CD4-positive, CD25-positive, alpha-beta regulatory T cell (primary cell): Measurements from ENCODE around the gene PKD1. TPM values are rescaled to one million over a fixed set of nuclear protein-coding genes. Genes with fewer than 3 reads are reported as not detected.

Source experiments
- ATAC-seq, 2 donors: fragments of 150-1000 bp; cut with Tn5 transposase; one replicate each; pipeline ENCODE4 v1.10.0; 2021; ENCODE audit warnings: low read depth in 2 of 2, moderate number of reproducible peaks in 2 of 2, moderate library complexity in 1 of 2
- DNase-seq, 3 donors: peaks; one replicate each; pipeline versions ENCODE4 v3.0.0 to v3.0.0-alpha.2; 2012 to 2022; ENCODE audit warnings: mixed read lengths in 1 of 3
- H3K27ac ChIP-seq: one replicate; pipeline ENCODE4 v1.7.0; 2013; ENCODE audit warnings: mild to moderate bottlenecking, low read length; ENCODE audit not compliant: insufficient read depth, poor library complexity, severe bottlenecking
- H3K27me3 ChIP-seq: one replicate; pipeline ENCODE4 v1.7.0; 2013; ENCODE audit warnings: low read length; ENCODE audit not compliant: control insufficient read depth, insufficient read depth
- H3K36me3 ChIP-seq: one replicate; pipeline ENCODE4 v1.7.0; 2013; ENCODE audit warnings: mild to moderate bottlenecking, low read length, moderate library complexity; ENCODE audit not compliant: control insufficient read depth, insufficient read depth
- H3K4me1 ChIP-seq: 2 replicates; pipeline ENCODE4 v1.7.0; 2013; ENCODE audit warnings: mild to moderate bottlenecking, low read length; ENCODE audit not compliant: insufficient read depth, control insufficient read depth, poor library complexity, severe bottlenecking
- H3K4me3 ChIP-seq: one replicate; pipeline ENCODE4 v1.7.0; 2013; ENCODE audit warnings: low read depth, mild to moderate bottlenecking, low read length, moderate library complexity
- H3K9me3 ChIP-seq, 2 experiments: 1 replicate in 1 of 2; 2 replicates in 1 of 2; pipeline ENCODE4 v1.7.0; 2013; ENCODE audit warnings: low read length in 2 of 2, mild to moderate bottlenecking in 1 of 2, moderate library complexity in 1 of 2; ENCODE audit not compliant: control insufficient read depth in 2 of 2
- H3K27ac Mint-ChIP-seq, 3 donors: one replicate each; pipeline ENCODE4 v1.8.0; 2020 to 2022; ENCODE audit warnings: mild to moderate bottlenecking in 3 of 3, mixed read lengths in 3 of 3, moderate library complexity in 2 of 3
- H3K27me3 Mint-ChIP-seq: one replicate; pipeline ENCODE4 v1.8.0; 2022; ENCODE audit warnings: mild to moderate bottlenecking, mixed read lengths
- H3K36me3 Mint-ChIP-seq: one replicate; pipeline ENCODE4 v1.8.0; 2020; ENCODE audit warnings: mixed read lengths
- H3K4me1 Mint-ChIP-seq, 4 donors: one replicate each; pipeline ENCODE4 v1.8.0; 2020 to 2022; ENCODE audit warnings: mixed read lengths in 4 of 4, mild to moderate bottlenecking in 1 of 4
- H3K4me3 Mint-ChIP-seq, 4 donors: one replicate each; pipeline ENCODE4 v1.8.0; 2020 to 2022; ENCODE audit warnings: mild to moderate bottlenecking in 4 of 4, mixed read lengths in 4 of 4, moderate library complexity in 3 of 4
- H3K9me3 Mint-ChIP-seq, 7 donors: one replicate each; pipeline ENCODE4 v1.8.0; 2020 to 2022; ENCODE audit warnings: mixed read lengths in 7 of 7, mild to moderate bottlenecking in 3 of 7, moderate library complexity in 2 of 7
- polyA plus RNA-seq, 4 donors: library from polyadenylated mRNA; unstranded; fragments of 300-500 nt; fragmentation: Illumina TruSeq; gene quantifications; one replicate each; pipeline ENCODE4 v1.2.3, GENCODE V29; 2021
- total RNA-seq: library from RNA; stranded (reverse); gene quantifications from one replicate; pipeline ENCODE4 v1.2.3, GENCODE V29; 2022

PKD1 gene
- total and polyA plus RNA-seq, 5 donors from 2014 or later, result 1.4 to 86.1 (median 2.8) TPM

DNA sequence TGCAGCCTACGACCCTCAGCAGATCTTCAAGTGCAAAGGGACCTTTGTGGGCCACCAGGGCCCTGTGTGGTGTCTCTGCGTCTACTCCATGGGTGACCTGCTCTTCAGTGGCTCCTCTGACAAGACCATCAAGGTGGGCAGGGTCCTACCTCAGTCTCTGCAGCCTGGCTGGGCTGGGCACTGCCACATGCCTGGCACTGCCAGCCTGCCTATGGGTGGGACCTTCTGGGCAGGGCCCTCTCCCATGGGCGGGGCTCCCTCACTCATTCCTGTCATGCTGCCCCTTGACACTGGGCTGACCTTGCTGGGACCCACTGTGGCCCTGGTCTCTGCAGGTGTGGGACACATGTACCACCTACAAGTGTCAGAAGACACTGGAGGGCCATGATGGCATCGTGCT, 38.2 kb upstream of the PKD1 start:
- no peak overlapping the region for H3K27ac Mint-ChIP-seq
- Histone ChIP-seq H3K27ac (no peak overlapping the region), H3K9me3 (no peaks in the 10 kb centered on the region), H3K4me3 (no peak overlapping the region), H3K36me3 (peaks cover 25% of the 10 kb centered on the region), H3K4me1 (no peaks in the 10 kb centered on the region), H3K27me3 (no peaks in the 10 kb centered on the region)
- no peaks in the 10 kb centered on the region for H3K27me3 Mint-ChIP-seq
- no peak for DNase-seq
- H3K4me1 Mint-ChIP-seq, result no peaks in the 10 kb centered on the region
- H3K36me3 Mint-ChIP-seq, result peaks cover 11% of the 10 kb centered on the region
- H3K9me3 Mint-ChIP-seq, result no peaks in the 10 kb centered on the region
- H3K4me3 Mint-ChIP-seq, result no peak overlapping the region
- no peak for ATAC-seq

DNA sequence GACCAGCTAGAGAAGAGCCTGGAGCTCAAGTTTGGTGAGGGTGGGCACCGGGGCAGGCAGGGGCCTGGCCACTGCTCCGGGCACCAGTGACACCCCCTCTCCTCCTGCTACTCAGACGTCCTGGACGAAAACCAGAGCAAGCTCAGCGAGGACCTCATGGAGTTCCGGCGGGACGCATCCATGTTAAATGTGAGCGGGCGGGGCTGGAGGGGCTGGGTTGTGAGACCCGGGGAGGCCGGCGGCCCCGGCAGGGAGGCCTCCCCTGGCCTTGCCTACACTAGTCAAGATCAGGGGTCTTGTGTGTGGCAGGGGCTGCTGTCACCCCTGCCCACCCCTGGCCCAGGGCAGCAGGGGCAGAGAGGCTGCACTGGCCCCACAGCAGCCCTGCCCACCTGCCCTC, 37.7 kb upstream of the PKD1 start:
- H3K4me1 ChIP-seq, result no peaks in the 10 kb centered on the region
- Mint-ChIP-seq H3K36me3 (peaks cover 11% of the 10 kb centered on the region), H3K27me3 (no peaks in the 10 kb centered on the region), H3K27ac (no peak overlapping the region), H3K4me3 (no peak overlapping the region), H3K4me1 (no peaks in the 10 kb centered on the region), H3K9me3 (no peaks in the 10 kb centered on the region)
- H3K27me3 ChIP-seq, result no peaks in the 10 kb centered on the region
- ATAC-seq (no peak), DNase-seq (no peak)
- no peak overlapping the region for H3K27ac ChIP-seq
- no peaks in the 10 kb centered on the region for H3K9me3 ChIP-seq
- H3K36me3 ChIP-seq, result peaks cover 25% of the 10 kb centered on the region
- H3K4me3 ChIP-seq, result no peak overlapping the region

DNA sequence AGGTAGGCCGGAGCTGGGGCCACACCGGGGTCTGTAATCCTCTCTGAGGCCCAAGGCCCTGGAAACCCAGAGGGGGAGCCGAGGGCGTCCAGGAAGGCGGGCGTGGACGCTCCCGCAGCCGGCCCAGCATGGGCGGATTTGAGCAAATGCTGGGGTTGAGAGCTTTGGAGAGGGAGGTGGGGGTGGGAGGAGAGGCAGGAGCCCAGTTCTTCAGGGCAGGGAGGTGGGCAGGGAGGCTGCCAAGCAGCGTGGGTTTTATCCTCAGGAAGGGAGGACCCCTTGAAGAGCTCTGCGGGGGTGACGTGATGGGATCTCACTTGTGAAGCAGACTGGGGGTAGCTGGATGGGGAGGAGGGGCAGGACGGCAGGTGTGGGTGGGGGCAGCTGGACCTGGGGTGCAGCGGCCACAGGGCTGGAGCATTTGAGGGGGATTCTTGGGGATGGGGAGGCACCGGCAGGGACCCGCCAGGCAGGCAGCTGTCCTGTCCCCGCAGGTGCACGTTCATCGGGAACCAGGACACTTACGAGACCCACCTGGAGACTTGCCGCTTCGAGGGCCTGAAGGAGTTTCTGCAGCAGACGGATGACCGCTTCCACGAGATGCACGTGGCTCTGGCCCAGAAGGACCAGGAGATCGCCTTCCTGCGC, 37.1 kb upstream of the PKD1 start:
- Mint-ChIP-seq H3K4me1 (peaks cover 0 to 3% (median 0%) of the 10 kb centered on the region in 4 donors), H3K36me3 (peaks cover 14% of the 10 kb centered on the region), H3K27ac (no peak overlapping the region), H3K27me3 (no peaks in the 10 kb centered on the region), H3K4me3 (no peak overlapping the region), H3K9me3 (no peaks in the 10 kb centered on the region)
- no peaks in the 10 kb centered on the region for H3K27me3 ChIP-seq
- no peak overlapping the region for H3K4me3 ChIP-seq
- no peak for ATAC-seq
- peaks cover 25% of the 10 kb centered on the region for H3K36me3 ChIP-seq
- DNase-seq, result no peak
- no peaks in the 10 kb centered on the region for H3K4me1 ChIP-seq
- no peaks in the 10 kb centered on the region for H3K9me3 ChIP-seq
- no peak overlapping the region for H3K27ac ChIP-seq

DNA sequence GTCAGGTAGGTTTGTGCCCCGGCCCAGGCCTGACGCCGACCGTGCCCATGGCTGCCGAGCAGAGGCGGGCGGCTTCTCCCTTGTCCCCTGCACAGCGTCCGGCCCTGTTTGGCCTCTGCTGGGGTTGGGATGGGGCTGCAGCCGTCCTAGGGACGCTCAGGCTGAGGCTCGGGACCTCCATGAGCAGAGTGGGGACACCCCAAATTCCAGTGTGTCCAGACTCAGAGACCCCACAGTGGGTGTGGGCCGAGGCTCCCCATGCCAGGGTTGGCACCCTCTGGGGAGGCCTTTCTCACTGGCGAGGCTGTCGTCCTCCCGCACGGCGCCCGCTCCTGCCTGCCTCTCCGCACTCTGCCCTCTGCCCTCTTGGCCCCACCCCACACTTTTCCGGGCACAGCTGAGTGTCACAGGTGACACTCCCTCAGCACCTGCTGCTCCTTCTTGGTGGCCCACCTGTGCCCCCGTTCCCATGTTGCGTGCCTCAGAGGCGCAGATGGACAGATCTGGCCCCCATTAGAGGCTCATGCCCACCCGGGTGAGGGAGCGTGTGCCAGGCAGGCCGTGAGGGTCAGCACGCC, 36.0 kb upstream of the PKD1 start:
- Mint-ChIP-seq H3K27me3 (no peaks in the 10 kb centered on the region), H3K9me3 (no peaks in the 10 kb centered on the region), H3K27ac (no peak overlapping the region), H3K36me3 (peaks cover 14% of the 10 kb centered on the region), H3K4me3 (no peak overlapping the region), H3K4me1 (peaks cover 0 to 3% (median 0%) of the 10 kb centered on the region in 4 donors)
- no peak for DNase-seq
- no peak overlapping the region for H3K27ac ChIP-seq
- ATAC-seq, result no peak
- H3K27me3 ChIP-seq, result no peaks in the 10 kb centered on the region
- H3K36me3 ChIP-seq, result peaks cover 25% of the 10 kb centered on the region
- H3K4me3 ChIP-seq, result no peak overlapping the region
- no peaks in the 10 kb centered on the region for H3K4me1 ChIP-seq
- H3K9me3 ChIP-seq, result no peaks in the 10 kb centered on the region

DNA sequence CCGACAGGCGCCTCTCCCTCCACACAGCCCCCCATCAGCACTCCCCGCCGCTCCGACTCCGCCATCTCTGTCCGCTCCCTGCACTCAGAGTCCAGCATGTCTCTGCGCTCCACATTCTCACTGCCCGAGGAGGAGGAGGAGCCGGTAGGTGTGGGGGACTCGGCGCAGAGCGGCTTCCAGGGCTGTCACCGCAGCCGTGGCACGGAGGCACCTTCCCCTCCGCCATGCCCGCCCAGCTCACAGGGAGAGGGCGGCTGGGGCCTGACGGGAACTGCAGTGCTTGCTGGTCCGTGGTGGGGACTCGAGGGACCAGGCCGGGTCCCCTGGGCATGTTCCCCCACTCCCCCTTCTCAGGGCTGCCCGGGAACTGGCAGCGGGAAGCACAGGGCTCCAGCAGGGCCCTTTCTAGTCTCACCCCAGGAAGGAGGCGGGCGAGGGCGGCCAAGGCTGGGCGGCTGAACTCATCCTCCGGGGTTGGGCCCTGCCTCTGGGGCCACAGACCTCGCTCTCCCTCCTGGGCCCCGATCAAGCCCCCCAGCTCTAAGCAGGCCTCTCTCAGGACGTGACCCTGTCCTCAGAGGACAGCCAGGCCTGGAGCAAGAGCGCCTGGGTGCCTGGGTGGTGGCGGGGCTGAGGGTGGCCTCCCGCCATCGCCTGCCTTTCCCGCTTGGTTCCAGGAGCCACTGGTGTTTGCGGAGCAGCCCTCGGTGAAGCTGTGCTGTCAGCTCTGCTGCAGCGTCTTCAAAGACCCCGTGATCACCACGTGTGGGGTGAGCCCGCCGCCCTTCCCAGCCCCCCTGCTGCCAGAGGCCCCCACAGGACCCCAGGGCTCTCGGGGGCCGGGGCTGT, 35.1 kb upstream of the PKD1 start:
- ATAC-seq, result no peak
- no peak for DNase-seq
- Histone ChIP-seq H3K9me3 (no peaks in the 10 kb centered on the region), H3K4me1 (no peaks in the 10 kb centered on the region), H3K27me3 (no peaks in the 10 kb centered on the region), H3K27ac (no peak overlapping the region), H3K36me3 (peaks cover 27% of the 10 kb centered on the region), H3K4me3 (no peak overlapping the region)
- Mint-ChIP-seq H3K9me3 (no peaks in the 10 kb centered on the region), H3K36me3 (peaks cover 12% of the 10 kb centered on the region), H3K4me1 (peaks cover 0 to 3% (median 0%) of the 10 kb centered on the region in 4 donors), H3K27me3 (no peaks in the 10 kb centered on the region), H3K27ac (no peak overlapping the region), H3K4me3 (no peak overlapping the region)

DNA sequence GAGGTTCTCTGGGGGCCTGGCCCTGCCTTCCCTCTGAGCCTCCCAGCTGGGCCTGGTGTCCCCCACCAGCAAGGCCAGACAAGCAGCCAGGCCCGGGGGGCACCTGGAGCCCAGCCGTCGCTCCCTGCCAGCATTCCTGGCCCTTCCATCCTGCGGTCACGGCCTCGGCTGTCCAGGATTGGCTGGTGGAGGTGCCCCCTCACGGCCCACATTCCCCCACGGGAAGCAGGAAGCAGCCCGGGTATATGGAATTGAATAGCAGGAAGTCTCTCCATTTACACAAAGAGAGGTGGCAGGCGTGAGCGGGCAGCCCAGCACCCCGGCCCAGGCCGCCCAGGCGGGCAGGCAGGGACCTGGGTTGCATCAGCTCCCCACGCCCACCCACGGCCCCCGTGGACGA, 34.4 kb upstream of the PKD1 start:
- no peak for DNase-seq
- no peaks in the 10 kb centered on the region for H3K4me1 ChIP-seq
- H3K36me3 ChIP-seq, result peaks cover 20% of the 10 kb centered on the region
- no peak for ATAC-seq
- H3K4me3 Mint-ChIP-seq, result no peak overlapping the region
- H3K27me3 Mint-ChIP-seq, result no peaks in the 10 kb centered on the region
- H3K27ac Mint-ChIP-seq, result no peak overlapping the region
- H3K4me1 Mint-ChIP-seq, result peaks cover 0 to 3% (median 0%) of the 10 kb centered on the region in 4 donors
- H3K27me3 ChIP-seq, result no peaks in the 10 kb centered on the region
- no peak overlapping the region for H3K27ac ChIP-seq
- no peak overlapping the region for H3K4me3 ChIP-seq
- no peaks in the 10 kb centered on the region for H3K9me3 ChIP-seq
- peaks cover 11% of the 10 kb centered on the region for H3K36me3 Mint-ChIP-seq
- H3K9me3 Mint-ChIP-seq, result no peaks in the 10 kb centered on the region

DNA sequence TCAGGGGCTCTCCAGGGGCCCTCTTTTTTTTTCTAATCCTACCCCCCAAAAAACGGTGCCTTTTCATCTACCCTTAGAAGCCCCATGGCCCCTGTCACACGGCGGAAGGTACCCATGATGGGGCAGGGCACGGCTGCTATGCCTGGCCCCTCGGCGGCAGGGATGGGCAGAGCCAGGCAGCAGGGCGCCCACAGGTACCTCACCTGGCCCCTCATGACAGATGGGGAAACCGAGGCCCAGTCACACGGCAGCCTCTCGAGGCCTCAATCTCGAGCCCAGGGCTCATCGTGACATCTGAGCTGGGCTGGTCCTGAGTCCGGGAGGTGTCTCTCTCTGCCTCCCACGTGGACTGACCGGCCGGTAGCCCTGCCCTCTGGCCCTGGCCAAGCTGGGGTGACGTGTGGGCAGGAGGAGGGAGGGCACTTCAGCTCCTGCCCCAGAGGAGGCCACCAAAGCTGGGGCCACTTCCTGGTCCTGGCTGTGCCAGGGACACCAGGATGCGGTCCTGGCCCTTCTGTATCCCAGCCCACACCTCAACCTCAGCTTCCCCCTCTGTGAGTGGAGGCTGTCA, 31.5 kb upstream of the PKD1 start:
- Histone ChIP-seq H3K4me1 (no peaks in the 10 kb centered on the region), H3K4me3 (no peak overlapping the region), H3K27ac (no peak overlapping the region), H3K9me3 (no peaks in the 10 kb centered on the region), H3K36me3 (peaks cover 9% of the 10 kb centered on the region), H3K27me3 (no peaks in the 10 kb centered on the region)
- Mint-ChIP-seq H3K27me3 (no peaks in the 10 kb centered on the region), H3K9me3 (no peaks in the 10 kb centered on the region), H3K4me3 (no peak overlapping the region), H3K36me3 (peaks cover 6% of the 10 kb centered on the region), H3K4me1 (peaks cover 0 to 3% (median 0%) of the 10 kb centered on the region in 4 donors), H3K27ac (no peak overlapping the region)
- no peak for DNase-seq
- ATAC-seq, result no peak
